Neural progenitor cell (in vitro differentiated cells): ENCODE measurements around the gene BBS1.

ENCODE experiments used
- EZH2 ChIP-seq: fragments of 200-600 bp; sonication (generic); IDR thresholded peaks from 2 replicates; pipeline ENCODE4 v1.6.1; 2017; ENCODE audit warnings: antibody characterized with exemption, mild to moderate bottlenecking, moderate library complexity
- EZH2phosphoT487 ChIP-seq: fragments of 200-600 bp; sonication (generic); IDR thresholded peaks from 2 replicates; pipeline ENCODE4 v1.6.1; 2017; ENCODE audit warnings: antibody characterized with exemption
- TF ChIP-seq, protein P1 (sequence below): fragments of 200-600 bp; sonication (generic); IDR thresholded peaks from 2 replicates; pipeline ENCODE4 v1.5.1; 2017; ENCODE audit warnings: antibody characterized with exemption, mild to moderate bottlenecking

GRCh38 chr11:66468691-66469090 lies 41.7 kb upstream of the BBS1 start:
- TF ChIP-seq, protein P1, sequence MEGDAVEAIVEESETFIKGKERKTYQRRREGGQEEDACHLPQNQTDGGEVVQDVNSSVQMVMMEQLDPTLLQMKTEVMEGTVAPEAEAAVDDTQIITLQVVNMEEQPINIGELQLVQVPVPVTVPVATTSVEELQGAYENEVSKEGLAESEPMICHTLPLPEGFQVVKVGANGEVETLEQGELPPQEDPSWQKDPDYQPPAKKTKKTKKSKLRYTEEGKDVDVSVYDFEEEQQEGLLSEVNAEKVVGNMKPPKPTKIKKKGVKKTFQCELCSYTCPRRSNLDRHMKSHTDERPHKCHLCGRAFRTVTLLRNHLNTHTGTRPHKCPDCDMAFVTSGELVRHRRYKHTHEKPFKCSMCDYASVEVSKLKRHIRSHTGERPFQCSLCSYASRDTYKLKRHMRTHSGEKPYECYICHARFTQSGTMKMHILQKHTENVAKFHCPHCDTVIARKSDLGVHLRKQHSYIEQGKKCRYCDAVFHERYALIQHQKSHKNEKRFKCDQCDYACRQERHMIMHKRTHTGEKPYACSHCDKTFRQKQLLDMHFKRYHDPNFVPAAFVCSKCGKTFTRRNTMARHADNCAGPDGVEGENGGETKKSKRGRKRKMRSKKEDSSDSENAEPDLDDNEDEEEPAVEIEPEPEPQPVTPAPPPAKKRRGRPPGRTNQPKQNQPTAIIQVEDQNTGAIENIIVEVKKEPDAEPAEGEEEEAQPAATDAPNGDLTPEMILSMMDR, result no peak
- TF ChIP-seq EZH2, result no peak
- no peak for TF ChIP-seq EZH2phosphoT487
